Activated CD4-positive, alpha-beta T cell treated with anti-CD3 and anti-CD28 coated beads for 4 hours (primary cell): ENCODE data around the gene FADS1.

Experiments
- DNase-seq, 2 donors: peaks; one replicate each; pipeline ENCODE4 v3.0.0-alpha.2; 2020

FADS1 gene

DNA sequence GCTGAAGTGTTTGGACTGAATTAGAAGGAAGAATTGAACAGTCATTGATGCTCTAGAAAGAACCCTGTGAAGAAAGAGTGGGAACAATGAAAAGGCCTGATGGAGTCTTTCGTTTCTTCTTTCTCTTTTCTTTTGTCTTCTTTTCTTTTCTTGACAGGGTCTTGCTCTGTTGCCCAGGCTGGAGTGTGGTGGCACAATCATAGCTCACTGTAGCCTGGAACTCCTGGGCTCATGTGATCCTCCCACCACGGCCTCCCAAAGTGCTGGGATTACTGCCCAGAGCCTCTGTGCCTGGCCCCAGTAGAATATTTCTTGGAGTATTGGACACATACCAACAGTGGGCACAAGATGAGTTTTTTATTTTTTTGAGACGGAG, 23.0 kb downstream of the FADS1 start:
- no peak for DNase-seq

- DNase-seq: no peak
These were observed 23.5 kb downstream of the FADS1 start for GRCh38 chr11:61793083-61793828.

- DNase-seq: peak; percentile 81 to 86
These were observed 24.3 kb downstream of the FADS1 start, which contains the start of the genes FEN1 and TMEM258 for GRCh38 chr11:61792310-61793082. Gene FEN1, plus strand, starts transcription at chr11:61792911. Its CDS starts 2,451 bp downstream, at chr11:61795362. Gene TMEM258, minus strand, starts transcription at chr11:61792599. Its CDS starts 41 bp downstream, at chr11:61792558.

DNA sequence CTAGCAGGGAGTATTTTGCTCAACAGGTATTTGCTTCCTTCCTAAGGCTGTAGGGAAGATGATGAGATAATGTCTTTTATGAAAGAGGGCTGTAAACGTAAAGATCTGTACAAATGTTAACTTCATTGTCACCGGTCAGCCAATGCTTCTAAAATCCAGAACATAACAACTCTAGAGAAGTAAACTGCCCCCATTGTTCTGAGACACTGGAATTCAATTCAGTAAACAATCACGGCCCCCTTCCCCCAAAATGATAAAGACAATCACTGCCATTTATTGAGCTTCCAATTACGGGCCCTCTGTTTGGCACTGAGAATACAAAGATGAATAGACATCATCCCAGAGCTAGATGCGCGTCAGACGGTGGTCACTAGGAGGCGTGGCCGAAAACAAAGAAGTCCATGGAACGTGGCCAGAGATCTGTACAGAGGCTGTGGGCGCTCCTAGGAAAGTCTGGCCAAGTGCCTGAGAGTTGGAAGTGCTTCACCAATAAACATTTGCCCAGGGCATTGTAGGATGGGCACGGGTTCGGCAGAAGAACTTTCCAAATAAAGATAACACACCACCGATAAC, 25.0 kb downstream of the FADS1 start:
- peak in 1 of 2 donors; percentile 22 for DNase-seq

GRCh38 chr11:61787928-61788491, 28.8 kb downstream of the FADS1 start:
- no peak for DNase-seq

GRCh38 chr11:61785837-61786402, 30.9 kb downstream of the FADS1 start:
- DNase-seq: no peak

DNA sequence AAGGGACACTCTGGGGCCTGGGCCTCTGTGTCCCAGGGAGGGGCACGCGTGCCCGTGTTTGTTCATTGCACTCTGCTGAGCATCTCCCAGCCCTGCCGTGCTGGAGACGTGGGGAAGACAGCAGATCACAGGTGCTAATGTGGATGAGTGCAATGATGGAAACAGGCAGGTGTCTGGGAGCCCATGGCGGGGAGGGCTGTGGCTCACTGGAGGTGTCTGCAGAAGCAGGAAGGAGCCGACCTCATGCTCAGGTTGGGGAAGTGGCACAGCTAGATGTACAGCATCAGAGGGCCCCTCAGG, 32.3 kb downstream of the FADS1 start:
- no peak for DNase-seq

- no peak for DNase-seq
These were observed 32.9 kb downstream of the FADS1 start for GRCh38 chr11:61783717-61784505.

DNA sequence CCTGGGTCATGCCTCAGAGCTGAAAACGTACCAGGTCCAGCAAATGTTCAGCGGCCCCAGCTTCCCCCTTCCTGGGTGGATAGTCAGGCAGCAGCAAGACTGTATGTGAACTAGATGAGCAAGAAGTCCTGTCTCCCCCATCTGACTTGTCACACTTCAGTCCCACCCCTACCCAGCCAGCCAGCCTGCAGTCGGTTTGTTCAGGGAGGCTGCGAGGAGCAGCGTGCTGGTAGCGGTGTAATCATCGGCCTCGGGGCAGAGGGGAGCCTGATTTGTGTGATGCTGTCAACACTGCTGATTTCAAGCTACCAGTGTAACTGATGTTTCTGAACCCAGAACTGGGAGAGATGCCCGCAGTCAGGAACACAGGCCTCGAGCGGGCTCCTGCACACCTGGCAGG, 34.0 kb downstream of the FADS1 start:
- DNase-seq: no peak

DNA sequence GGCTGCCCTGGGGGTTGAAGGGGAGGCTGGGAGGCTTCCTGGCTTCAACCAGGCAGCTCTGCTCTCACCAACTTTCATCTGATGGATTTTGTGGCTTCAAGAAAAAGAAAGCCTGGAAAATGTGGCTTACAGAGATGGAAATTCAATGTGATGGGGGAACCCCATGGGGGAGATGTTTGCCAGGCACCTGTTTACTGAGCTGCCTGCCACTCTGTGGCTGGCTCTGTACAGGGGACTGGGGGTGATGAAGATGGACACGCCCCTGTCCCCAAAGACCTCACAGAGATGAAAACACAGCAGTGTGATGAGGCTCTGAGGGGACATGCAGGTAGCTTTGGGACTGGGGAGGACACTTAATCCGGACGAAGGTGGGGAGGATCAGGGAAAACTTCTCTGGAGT, 34.5 kb downstream of the FADS1 start:
- DNase-seq: no peak

DNA sequence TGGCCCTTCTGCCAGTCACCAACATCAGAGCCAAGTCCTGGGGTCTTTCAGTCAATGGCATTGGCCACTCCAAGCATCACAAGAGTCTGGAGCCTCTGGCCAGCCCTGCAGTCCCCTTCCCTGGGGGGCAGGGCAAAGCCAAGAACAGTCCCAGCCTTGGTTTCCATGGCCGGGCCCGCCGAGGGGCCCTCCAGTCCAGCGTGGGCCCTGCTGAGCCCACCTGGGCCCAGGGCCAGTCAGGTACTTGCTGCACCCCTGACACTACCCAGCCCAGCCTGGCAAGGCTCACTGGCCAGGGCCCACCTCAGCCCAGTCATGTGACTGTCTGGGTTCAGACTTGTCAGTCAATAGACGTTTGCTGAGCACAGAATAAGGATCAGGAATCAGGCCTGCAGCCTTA, 35.2 kb downstream of the FADS1 start:
- no peak for DNase-seq

GRCh38 chr11:61780581-61781162, 36.1 kb downstream of the FADS1 start:
- no peak for DNase-seq

DNA sequence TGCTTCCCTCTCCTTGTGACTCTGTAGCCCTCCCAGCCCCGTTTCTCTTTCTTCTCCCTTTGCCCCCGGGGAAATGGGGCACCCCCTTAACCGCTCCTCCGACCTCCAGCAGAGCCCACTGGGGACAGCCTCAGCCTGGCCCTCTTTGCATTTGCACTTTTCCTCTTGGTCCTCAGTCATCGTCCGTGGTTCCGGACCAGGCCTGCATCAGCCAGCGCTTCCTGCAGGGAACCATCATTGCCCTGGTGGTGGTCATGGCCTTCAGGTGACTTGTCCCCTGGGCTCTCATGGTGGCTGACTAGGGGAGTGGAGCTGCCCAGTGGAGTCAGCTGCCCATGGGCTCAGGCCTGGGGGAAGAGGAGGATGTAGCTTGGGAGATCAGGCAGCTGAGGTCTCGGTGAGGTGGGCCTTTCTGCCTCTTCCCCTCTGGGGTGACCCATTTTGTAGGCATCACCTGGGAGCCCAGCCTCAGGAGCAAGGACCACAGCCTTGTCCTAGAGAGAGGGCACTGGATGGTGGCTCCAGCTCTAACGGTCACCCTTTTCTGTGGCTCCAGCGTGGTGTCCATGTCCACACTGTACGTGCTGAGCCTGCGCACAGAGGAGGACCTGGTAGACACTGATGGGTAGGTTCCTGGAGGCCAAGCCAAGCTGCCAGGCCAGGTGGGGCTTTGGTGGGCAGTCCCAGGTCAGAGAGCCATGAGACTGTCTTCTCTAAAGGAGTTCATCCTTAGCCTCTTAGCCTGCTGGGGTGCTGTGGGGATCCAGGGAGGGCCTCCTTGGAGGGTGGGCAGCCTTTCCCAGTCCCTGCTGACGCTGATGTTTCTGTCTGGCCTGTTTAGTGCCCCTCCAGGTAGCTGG, 36.9 kb downstream of the FADS1 start:
- no peak for DNase-seq

DNA sequence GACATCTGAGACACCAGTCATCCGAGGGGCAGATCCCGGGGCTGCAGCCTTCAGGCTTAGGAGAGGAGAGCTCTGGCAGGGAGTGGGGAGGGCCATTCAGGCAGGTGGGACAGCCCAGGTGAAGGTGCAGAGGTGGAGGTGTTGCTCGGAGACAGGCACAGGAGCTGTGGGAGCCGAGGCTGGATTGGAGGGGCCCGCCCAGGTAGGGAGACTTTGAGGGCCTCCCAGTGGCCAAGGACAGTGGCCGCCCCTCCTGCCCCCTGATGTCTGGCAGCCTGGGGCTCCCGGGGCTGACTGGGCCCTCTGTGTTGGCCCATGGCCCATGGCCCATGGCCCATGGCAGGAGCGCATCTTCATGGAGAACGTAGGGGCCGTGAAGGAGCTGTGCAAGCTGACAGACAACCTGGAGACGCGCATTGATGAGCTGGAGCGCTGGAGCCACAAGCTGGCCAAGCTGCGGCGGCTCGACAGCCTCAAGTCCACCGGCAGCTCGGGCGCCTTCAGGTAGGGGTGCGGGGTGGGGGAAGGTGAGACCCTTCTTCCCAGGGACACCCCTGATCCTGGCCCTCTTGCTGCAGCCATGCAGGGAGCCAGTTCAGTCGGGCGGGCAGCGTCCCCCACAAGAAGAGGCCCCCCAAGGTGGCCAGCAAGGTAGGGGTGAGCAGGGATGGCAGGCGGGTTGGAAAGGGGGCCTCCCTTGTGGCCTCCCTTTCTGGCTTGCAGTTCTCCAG, 37.7 kb downstream of the FADS1 start:
- no peak for DNase-seq

GRCh38 chr11:61778357-61778886, 38.4 kb downstream of the FADS1 start:
- no peak for DNase-seq

- peak; percentile 54 to 67 for DNase-seq
These were observed 39.3 kb downstream of the FADS1 start for GRCh38 chr11:61777234-61778090.

GRCh38 chr11:61776561-61777075, 40.2 kb downstream of the FADS1 start:
- DNase-seq: peak; percentile 31 to 55

DNA sequence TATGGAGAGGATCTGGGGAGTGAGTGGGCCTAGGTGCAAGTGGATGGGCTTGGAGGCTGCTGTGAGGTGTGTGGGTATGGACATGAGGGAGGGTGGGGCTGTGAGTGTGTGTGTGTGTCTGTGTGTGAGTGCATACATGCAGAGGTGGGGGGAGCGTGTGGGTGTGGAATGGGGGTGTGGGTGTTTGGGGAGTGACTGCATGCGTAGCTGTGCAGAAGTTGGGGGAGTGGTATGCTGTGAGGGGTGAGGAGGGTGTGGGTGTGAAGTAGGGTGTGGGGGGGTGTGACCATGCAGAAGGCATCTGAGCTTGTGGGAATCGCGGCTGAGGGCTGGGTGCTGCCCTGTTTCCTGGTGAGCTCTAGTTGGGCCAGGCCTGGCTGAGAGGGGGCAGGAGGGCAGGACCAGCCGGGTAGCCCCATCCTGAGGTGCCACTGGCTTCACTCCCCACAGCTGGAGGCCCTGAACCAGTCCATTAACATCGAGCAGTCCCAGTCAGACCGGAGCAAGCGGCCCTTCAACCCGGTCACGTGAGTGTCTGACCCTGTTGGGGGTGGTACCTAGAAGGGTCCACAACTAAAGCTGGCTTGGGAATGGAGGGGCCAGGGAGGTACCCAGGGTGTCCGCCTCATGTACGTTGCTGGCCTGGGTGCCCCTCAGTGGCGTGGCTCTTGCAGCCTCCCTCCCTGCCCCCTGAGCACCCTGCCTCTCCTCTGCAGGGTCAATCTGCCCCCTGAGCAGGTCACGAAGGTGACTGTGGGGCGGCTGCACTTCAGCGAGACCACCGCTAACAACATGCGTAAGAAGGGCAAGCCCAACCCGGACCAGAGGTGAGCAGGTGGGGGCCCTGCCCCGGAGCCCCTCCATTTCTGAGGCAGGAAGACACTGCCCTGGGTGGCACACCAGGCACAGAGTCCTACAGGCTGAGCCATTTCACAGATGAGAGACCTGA, 40.9 kb downstream of the FADS1 start:
- DNase-seq: peak in 1 of 2 donors; percentile 13
